HepG2 (cell line): Measurements from ENCODE around the gene CCNL1. TPM values are rescaled to one million over a fixed set of nuclear protein-coding genes. Genes with fewer than 3 reads are reported as not detected.

Experiments used
- ASH2L ChIP-seq: fragments of 300-600, 200-600 bp; sonication (generic); IDR thresholded peaks from 2 replicates; pipeline ENCODE4 v1.7.0; 2017; ENCODE audit warnings: low read depth, mild to moderate bottlenecking, moderate library complexity, mixed read lengths, low read length; ENCODE audit not compliant: insufficient read length
- BORCS8-MEF2B ChIP-seq: sonication (generic); formaldehyde crosslinking; IDR thresholded peaks from 2 replicates; pipeline ENCODE4 v1.8.0; 2022; ENCODE audit warnings: mild to moderate bottlenecking, missing genetic modification reagents
- CEBPG ChIP-seq: IDR thresholded peaks from 2 replicates; pipeline ENCODE4 v1.6.1; 2016
- CREM ChIP-seq, 2 experiments: sonication (generic) in 1 of 2; formaldehyde crosslinking in 1 of 2; IDR thresholded peaks; 2 replicates each; pipeline versions ENCODE4 v1.4.0 to v1.6.1; 2016 to 2020; ENCODE audit warnings: antibody characterized with exemption in 1 of 2, mild to moderate bottlenecking in 1 of 2, missing genetic modification reagents in 1 of 2
- FOXK2 ChIP-seq: fragments of 450-650 bp; IDR thresholded peaks from 2 replicates; pipeline ENCODE4 v1.6.1; 2016
- FOXP1 ChIP-seq, 2 experiments: fragments of 450-650 bp in 1 of 2; IDR thresholded peaks; 2 replicates each; pipeline ENCODE4 v1.6.1; 2017 to 2018; ENCODE audit warnings: antibody characterized with exemption in 1 of 2
- HMG20A ChIP-seq: IDR thresholded peaks from 2 replicates; pipeline ENCODE4 v1.6.1; 2016; ENCODE audit warnings: borderline replicate concordance
- NFIB ChIP-seq: sonication (generic); formaldehyde crosslinking; IDR thresholded peaks from 2 replicates; pipeline ENCODE4 v1.9.0; 2021; ENCODE audit warnings: missing genetic modification reagents, mild to moderate bottlenecking, borderline replicate concordance
- NONO ChIP-seq, 2 experiments: fragments of 450-650 bp in 1 of 2; sonication (generic) in 1 of 2; formaldehyde crosslinking in 1 of 2; IDR thresholded peaks in 1 of 2; conservative IDR thresholded peaks in 1 of 2; 2 replicates each; pipeline versions ENCODE4 v1.6.1 to v1.8.0; 2017 to 2022; ENCODE audit warnings: mild to moderate bottlenecking in 1 of 2, missing genetic modification reagents in 1 of 2, moderate library complexity in 1 of 2
- NPAS2 ChIP-seq: sonication (generic); formaldehyde crosslinking; IDR thresholded peaks from 2 replicates; pipeline ENCODE4 v1.8.0; 2022; ENCODE audit warnings: mild to moderate bottlenecking, missing genetic modification reagents, borderline replicate concordance
- POLR2A ChIP-seq, 2 experiments: IDR thresholded peaks; 2 replicates each; pipeline ENCODE4 v1.6.1; 2011; ENCODE audit warnings: low read depth in 2 of 2, low read length in 2 of 2, mild to moderate bottlenecking in 1 of 2, moderate library complexity in 1 of 2; ENCODE audit not compliant: insufficient read depth in 1 of 2
- RARA ChIP-seq: IDR thresholded peaks from 2 replicates; pipeline ENCODE4 v1.6.1; 2016; ENCODE audit warnings: missing genetic modification reagents, missing compliant biosample characterization
- SMAD1 ChIP-seq: sonication (generic); formaldehyde crosslinking; IDR thresholded peaks from 2 replicates; pipeline ENCODE4 v1.4.0; 2020; ENCODE audit warnings: missing genetic modification reagents, low read depth, mild to moderate bottlenecking, borderline replicate concordance
- THAP11 ChIP-seq: IDR thresholded peaks from 2 replicates; pipeline ENCODE4 v1.6.1; 2016; ENCODE audit warnings: missing biosample characterization, missing genetic modification reagents
- ZFP36 ChIP-seq: fragments of 150-350 bp; IDR thresholded peaks from 2 replicates; pipeline ENCODE4 v1.6.1; 2018; ENCODE audit warnings: borderline replicate concordance, low read length, low read depth; ENCODE audit not compliant: partially characterized antibody
- ZFP36L2 ChIP-seq: sonication (generic); formaldehyde crosslinking; IDR thresholded peaks from 2 replicates; pipeline ENCODE4 v1.4.0; 2020; ENCODE audit warnings: missing genetic modification reagents
- polyA plus RNA-seq, 8 experiments: library from polyadenylated mRNA; depleted of rRNA in 3 of 8; stranded (reverse) in 7 of 8; unstranded in 1 of 8; fragments of >200 nt; fragmentation: Illumina TruSeq in 4 of 8; extraction: Trizol in 4 of 8; gene quantifications; 2 replicates each; pipeline versions ENCODE4 v1.2.1 to v1.2.3, GENCODE V29; 2011 to 2016; ENCODE audit warnings: low read depth in 4 of 8, missing spikeins in 1 of 8, mixed read lengths in 1 of 8; ENCODE audit not compliant: insufficient read depth in 1 of 8
- total RNA-seq, 5 experiments: library from RNA; depleted of rRNA; stranded (reverse); fragments of >200 nt; fragmentation: Illumina TruSeq; extraction: Trizol; gene quantifications; 2 replicates each; pipeline ENCODE4 v1.2.3, GENCODE V29; 2016; ENCODE audit warnings: low read depth in 1 of 5
- TF ChIP-seq, protein P1 (sequence below): sonication (generic); formaldehyde crosslinking; IDR thresholded peaks from 2 replicates; pipeline ENCODE4 v1.4.0; 2020; ENCODE audit warnings: missing genetic modification reagents, borderline replicate concordance
- TF ChIP-seq, protein P2 (sequence below): sonication (generic); formaldehyde crosslinking; IDR thresholded peaks from 2 replicates; pipeline ENCODE4 v1.4.0; 2020; ENCODE audit warnings: missing genetic modification reagents
- TF ChIP-seq, protein P3 (sequence below): sonication (generic); formaldehyde crosslinking; IDR thresholded peaks from 2 replicates; pipeline ENCODE4 v1.5.1; 2020; ENCODE audit warnings: mild to moderate bottlenecking, missing genetic modification reagents, moderate library complexity
- TF ChIP-seq, protein P4 (sequence below): sonication (generic); formaldehyde crosslinking; IDR thresholded peaks from 2 replicates; pipeline ENCODE4 v1.4.0; 2020; ENCODE audit warnings: missing genetic modification reagents
- TF ChIP-seq, protein P5 (sequence below): sonication (generic); formaldehyde crosslinking; IDR thresholded peaks from 2 replicates; pipeline ENCODE4 v1.9.0; 2022; ENCODE audit warnings: low read depth, missing genetic modification reagents
- TF ChIP-seq, protein P6 (sequence below): sonication (generic); formaldehyde crosslinking; IDR thresholded peaks from 2 replicates; pipeline ENCODE4 v1.4.0; 2020; ENCODE audit warnings: missing genetic modification reagents
- TF ChIP-seq, protein P7 (sequence below): IDR thresholded peaks from 2 replicates; pipeline ENCODE4 v1.6.1; 2016; ENCODE audit warnings: low read depth, borderline replicate concordance

CCNL1 gene
- total and polyA plus RNA-seq, 2 of the 13 experiments (the other 11 are each of a cell fraction or from before 2014, with no cell fraction given) = 151 to 303 TPM

DNA sequence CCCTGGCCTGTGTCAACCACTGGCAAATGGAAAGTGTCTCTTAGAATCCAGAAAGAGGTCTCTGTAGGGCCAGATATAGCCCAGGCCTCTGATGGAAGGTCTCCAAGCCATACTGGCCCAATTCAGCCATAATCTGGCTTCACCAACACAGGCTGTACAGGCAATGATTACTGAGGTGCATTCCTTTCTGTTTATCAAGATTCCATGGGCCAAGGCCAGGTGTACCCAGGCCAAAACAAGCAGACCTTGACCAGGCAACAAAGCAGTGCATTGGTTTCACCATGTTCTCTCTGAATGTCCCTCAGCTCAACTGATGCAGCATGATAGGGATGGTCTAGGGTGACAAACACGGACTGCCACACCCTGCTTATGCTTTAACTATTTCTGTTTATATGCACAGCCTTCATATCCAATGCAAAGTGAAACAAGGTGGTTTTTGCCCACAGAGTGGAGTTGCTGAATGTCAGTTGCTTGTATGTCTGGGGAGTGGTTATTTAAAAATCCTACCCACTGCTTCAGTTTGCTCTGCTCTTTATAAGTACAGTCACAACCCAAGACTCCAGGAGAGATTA lies 25.2 kb downstream of the CCNL1 start (continued):
- TF ChIP-seq, protein P1, sequence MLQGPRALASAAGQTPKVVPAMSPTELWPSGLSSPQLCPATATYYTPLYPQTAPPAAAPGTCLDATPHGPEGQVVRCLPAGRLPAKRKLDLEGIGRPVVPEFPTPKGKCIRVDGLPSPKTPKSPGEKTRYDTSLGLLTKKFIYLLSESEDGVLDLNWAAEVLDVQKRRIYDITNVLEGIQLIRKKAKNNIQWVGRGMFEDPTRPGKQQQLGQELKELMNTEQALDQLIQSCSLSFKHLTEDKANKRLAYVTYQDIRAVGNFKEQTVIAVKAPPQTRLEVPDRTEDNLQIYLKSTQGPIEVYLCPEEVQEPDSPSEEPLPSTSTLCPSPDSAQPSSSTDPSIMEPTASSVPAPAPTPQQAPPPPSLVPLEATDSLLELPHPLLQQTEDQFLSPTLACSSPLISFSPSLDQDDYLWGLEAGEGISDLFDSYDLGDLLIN = no peak
- TF ChIP-seq NFIB (no peak), ZFP36L2 (CRISPR knock-in tag) (no peak), BORCS8-MEF2B (CRISPR knock-in tag) (peak; percentile 75; the same call in 1 of the 2 replicates), THAP11 (CRISPR knock-in tag) (peak; percentile 74), FOXK2 (peak; percentile 64), NONO (IDR thresholded peaks at IDR 0.05) (no peak), NONO (CRISPR knock-in tag; conservative IDR thresholded peaks at IDR 0.05) (peak; percentile 90), ZFP36 (no peak), FOXP1 (IDR thresholded peaks at IDR 0.05) (peak; percentile 68; the same call in 1 of the 2 replicates), FOXP1 (CRISPR knock-in tag; IDR thresholded peaks at IDR 0.05) (peak; percentile 90), CREM (IDR thresholded peaks at IDR 0.05) (peak; percentile 61; the same call in 1 of the 2 replicates), CREM (CRISPR knock-in tag; IDR thresholded peaks at IDR 0.05) (no peak), RARA (peak; percentile 93), ASH2L (peak; percentile 23), POLR2A (IDR thresholded peaks at IDR 0.05; ENCODE audit: insufficient read depth in 1 of 2, low read depth in 2 of 2, low read length in 2 of 2) (peak in 1 of 2 experiments; percentile 32; a peak in 1 of 4 replicates), HMG20A (peak; percentile 89), CEBPG (CRISPR knock-in tag) (peak; percentile 78), NPAS2 (CRISPR knock-in tag) (no peak), SMAD1 (CRISPR knock-in tag) (no peak)
- TF ChIP-seq, protein P2, sequence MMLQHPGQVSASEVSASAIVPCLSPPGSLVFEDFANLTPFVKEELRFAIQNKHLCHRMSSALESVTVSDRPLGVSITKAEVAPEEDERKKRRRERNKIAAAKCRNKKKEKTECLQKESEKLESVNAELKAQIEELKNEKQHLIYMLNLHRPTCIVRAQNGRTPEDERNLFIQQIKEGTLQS (CRISPR knock-in tag) = no peak
- TF ChIP-seq, protein P3, sequence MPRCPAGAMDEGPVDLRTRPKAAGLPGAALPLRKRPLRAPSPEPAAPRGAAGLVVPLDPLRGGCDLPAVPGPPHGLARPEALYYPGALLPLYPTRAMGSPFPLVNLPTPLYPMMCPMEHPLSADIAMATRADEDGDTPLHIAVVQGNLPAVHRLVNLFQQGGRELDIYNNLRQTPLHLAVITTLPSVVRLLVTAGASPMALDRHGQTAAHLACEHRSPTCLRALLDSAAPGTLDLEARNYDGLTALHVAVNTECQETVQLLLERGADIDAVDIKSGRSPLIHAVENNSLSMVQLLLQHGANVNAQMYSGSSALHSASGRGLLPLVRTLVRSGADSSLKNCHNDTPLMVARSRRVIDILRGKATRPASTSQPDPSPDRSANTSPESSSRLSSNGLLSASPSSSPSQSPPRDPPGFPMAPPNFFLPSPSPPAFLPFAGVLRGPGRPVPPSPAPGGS (CRISPR knock-in tag) = peak; percentile 62
- TF ChIP-seq, protein P4, sequence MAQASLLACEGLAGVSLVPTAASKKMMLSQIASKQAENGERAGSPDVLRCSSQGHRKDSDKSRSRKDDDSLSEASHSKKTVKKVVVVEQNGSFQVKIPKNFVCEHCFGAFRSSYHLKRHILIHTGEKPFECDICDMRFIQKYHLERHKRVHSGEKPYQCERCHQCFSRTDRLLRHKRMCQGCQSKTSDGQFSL (CRISPR knock-in tag) = no peak
- TF ChIP-seq, protein P5, sequence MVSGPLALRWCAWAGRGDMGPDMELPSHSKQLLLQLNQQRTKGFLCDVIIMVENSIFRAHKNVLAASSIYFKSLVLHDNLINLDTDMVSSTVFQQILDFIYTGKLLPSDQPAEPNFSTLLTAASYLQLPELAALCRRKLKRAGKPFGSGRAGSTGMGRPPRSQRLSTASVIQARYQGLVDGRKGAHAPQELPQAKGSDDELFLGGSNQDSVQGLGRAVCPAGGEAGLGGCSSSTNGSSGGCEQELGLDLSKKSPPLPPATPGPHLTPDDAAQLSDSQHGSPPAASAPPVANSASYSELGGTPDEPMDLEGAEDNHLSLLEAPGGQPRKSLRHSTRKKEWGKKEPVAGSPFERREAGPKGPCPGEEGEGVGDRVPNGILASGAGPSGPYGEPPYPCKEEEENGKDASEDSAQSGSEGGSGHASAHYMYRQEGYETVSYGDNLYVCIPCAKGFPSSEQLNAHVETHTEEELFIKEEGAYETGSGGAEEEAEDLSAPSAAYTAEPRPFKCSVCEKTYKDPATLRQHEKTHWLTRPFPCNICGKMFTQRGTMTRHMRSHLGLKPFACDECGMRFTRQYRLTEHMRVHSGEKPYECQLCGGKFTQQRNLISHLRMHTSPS (CRISPR knock-in tag) = peak; percentile 79; the same call in 1 of the 2 replicates
- TF ChIP-seq, protein P6, sequence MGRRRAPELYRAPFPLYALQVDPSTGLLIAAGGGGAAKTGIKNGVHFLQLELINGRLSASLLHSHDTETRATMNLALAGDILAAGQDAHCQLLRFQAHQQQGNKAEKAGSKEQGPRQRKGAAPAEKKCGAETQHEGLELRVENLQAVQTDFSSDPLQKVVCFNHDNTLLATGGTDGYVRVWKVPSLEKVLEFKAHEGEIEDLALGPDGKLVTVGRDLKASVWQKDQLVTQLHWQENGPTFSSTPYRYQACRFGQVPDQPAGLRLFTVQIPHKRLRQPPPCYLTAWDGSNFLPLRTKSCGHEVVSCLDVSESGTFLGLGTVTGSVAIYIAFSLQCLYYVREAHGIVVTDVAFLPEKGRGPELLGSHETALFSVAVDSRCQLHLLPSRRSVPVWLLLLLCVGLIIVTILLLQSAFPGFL (CRISPR knock-in tag) = no peak
- TF ChIP-seq, protein P7, sequence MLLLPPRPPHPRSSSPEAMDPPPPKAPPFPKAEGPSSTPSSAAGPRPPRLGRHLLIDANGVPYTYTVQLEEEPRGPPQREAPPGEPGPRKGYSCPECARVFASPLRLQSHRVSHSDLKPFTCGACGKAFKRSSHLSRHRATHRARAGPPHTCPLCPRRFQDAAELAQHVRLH (CRISPR knock-in tag) = peak; percentile 85; the same call in 1 of the 2 replicates
